Fibroblast of villous mesenchyme (primary cell): ENCODE results near the gene ANXA5. TPM values are rescaled to one million over a fixed set of nuclear protein-coding genes. Genes with fewer than 3 reads are reported as not detected.

Experiments
- DNase-seq: peaks from one replicate; pipeline ENCODE4 v3.0.0-alpha.2; 2010; ENCODE audit warnings: low read depth
- H3K4me3 ChIP-seq: 2 replicates; pipeline ENCODE4 v1.5.1; 2011; ENCODE audit warnings: low read depth, mild to moderate bottlenecking, low read length
- total RNA-seq: library from RNA; depleted of rRNA; stranded (reverse); fragments of >200 nt; gene quantifications from 2 replicates; pipeline ENCODE4 v1.2.3, GENCODE V29; 2012
- TF ChIP-seq, protein P1 (sequence below): IDR thresholded peaks from 2 replicates; pipeline ENCODE4 v1.5.1; 2012; ENCODE audit warnings: low read depth, mild to moderate bottlenecking, low read length; ENCODE audit not compliant: insufficient read depth

The ANXA5 gene
- total RNA-seq, 1 donor = 939 TPM

DNA sequence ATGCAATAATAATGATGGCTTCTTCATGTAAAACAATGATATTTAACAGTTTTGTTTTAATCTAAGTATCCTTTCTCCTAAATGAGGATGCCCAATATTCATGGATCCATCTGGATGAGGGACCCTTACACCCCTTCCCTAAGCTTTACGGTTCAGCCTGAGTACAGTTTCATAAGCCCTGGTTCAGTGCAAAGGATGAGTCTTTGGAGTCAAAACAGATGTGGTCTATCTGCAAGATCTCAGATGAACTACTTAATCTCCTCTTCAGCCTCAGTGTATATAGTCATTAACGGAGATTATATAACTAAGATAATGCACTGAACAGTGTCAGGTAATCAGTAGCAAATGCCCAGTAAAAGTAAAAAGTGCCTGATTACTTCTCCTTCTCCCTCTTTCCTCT is 22.1 kb downstream of the ANXA5 start:
- no peak overlapping the region for H3K4me3 ChIP-seq
- TF ChIP-seq, protein P1, sequence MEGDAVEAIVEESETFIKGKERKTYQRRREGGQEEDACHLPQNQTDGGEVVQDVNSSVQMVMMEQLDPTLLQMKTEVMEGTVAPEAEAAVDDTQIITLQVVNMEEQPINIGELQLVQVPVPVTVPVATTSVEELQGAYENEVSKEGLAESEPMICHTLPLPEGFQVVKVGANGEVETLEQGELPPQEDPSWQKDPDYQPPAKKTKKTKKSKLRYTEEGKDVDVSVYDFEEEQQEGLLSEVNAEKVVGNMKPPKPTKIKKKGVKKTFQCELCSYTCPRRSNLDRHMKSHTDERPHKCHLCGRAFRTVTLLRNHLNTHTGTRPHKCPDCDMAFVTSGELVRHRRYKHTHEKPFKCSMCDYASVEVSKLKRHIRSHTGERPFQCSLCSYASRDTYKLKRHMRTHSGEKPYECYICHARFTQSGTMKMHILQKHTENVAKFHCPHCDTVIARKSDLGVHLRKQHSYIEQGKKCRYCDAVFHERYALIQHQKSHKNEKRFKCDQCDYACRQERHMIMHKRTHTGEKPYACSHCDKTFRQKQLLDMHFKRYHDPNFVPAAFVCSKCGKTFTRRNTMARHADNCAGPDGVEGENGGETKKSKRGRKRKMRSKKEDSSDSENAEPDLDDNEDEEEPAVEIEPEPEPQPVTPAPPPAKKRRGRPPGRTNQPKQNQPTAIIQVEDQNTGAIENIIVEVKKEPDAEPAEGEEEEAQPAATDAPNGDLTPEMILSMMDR = no peak
- DNase-seq = peak; percentile 39

DNA sequence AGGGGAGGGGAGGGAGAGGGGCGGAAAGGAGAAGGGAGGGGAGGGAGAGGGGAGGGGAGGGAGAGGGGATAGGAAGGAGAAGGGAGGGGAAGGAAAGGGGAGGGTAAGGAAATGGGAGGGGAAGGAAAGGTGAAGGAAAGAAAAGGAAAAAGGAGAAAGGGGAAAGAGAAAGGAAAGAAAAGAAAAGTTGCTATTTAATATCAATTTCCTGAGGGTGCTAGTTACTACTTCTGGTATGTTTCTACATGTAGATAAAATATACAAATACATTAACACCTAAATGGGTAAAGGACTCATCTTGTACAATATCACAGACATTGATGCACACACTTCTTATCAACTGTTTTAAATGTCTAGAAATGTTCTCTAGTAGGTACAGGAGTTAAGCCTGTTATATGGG is 22.6 kb downstream of the ANXA5 start:
- DNase-seq = no peak
- TF ChIP-seq, protein P1 = no peak
- no peak overlapping the region for H3K4me3 ChIP-seq

DNA sequence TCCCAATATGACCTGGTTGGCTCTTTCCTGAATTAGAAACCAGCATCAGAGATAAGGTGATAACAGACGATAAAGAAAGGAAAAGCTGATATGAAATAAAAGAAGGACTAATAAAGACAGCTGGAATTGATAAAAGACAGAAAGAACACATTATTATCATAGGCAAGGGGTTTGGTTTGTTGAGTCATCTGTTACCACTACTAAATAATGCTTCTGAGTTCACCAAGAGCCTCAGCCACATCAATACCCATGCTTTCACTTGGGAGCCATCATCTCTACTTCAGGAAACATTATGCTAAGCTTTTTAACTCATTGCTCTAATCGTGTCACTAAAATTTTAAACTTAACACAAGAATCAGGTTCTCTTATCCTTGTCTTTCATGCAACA is 27.6 kb downstream of the ANXA5 start:
- peak; percentile 37 for DNase-seq
- no peak overlapping the region for H3K4me3 ChIP-seq

DNA sequence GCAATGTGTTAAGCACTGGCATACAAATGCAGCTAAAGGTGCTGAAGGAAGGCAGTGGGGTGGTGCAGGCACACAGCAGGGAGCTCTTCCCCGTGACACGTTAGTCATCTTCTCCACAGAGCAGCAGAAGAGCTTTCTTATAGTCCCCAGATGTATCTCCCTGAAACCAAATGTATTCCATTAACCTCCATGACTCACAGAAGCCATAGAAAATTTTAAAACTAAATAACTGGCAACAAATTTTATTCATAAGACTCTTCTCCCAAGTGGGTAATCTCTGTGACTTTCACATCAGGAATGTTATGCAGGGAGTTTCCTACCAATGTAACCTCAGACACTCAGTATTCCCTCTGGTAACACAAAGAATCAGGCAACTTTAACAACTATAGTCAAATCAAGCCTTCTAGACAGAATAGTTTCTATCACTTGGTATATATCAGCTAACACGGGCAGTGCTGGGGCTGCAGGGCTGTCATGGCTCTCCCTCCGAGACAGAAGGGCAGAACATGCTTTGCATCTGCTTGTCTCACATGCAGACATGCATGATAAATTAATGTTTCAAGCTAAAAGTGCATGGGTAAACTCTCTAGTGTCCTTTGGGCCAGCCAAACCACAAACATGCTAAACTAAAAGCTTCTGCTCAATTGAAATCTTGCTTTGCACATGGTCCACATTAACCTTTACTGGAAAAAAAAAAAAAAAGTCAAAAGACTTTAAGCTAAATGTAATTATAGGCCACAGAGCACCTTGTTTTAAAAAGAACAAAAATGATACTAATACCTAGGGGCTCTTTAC is 28.2 kb downstream of the ANXA5 start:
- TF ChIP-seq, protein P1 = no peak
- H3K4me3 ChIP-seq = no peak overlapping the region

More for the DNA sequence above, 27.6 kb downstream of the ANXA5 start:
- TF ChIP-seq, protein P1 = no peak

DNA sequence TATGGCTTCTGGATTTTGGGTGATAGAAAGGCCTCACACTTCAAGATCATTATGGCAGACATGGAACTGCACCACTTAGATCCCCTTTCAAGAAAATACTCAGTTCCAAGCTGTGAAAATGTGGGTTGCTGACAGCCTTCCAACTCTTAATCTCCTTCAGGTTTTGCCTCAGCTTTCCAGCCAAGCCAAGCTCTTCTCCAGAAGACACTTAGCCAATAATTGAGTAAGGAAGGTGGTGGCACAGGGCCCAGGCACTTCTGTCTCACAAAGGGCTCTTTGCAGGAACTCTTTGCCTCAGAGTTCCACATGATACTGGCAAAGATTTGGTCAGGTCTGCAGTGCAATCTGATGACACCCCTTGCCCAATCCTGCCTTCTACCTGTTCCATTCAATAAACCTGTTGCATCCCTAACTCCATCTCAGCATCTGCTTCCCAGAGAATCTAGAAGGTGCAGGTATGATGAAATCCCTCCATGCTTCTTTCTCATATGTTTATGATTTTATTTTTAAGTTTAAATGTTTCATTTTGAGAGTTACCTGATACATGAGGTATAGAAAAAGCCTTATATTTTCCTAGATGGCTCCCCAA is 30.6 kb downstream of the ANXA5 start:
- TF ChIP-seq, protein P1 = no peak
- DNase-seq = no peak
- H3K4me3 ChIP-seq = no peak overlapping the region

More for the DNA sequence above, 28.2 kb downstream of the ANXA5 start:
- peak; percentile 92 for DNase-seq

DNA sequence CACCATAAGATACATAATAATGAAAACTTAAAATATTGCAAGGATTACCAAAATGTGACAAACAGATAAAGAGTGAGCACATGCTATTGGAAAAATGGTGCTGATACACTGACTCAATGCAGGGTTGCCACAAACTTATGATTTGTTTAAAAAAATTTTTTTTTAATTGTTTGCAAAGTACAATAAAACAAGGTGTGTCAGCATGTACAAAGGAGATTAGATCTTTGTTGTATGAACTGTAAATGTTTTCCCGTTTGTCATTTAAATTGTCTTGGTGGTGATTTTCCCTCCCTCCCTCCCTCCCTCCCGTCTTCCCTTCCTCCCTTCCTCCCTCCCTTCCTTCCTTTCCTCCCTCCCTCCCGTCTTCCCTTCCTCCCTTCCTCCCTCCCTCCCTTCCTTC is 31.4 kb downstream of the ANXA5 start:
- H3K4me3 ChIP-seq = no peak overlapping the region
- no peak for DNase-seq
- TF ChIP-seq, protein P1 = no peak
